Sigmoid colon (tissue), 7 donors: ENCODE measurements around the gene CRYBB3. TPM values are rescaled to one million over a fixed set of nuclear protein-coding genes. Genes with fewer than 3 reads are reported as not detected.

Experiments used
- DNase-seq: peaks from one replicate; pipeline ENCODE4 v3.0.0-alpha.2; 2019
- H3K27ac ChIP-seq, 4 donors: fragments of 200-600 bp; sonication (generic); one replicate each; pipeline ENCODE4 v1.5.1; 2016 to 2019; ENCODE audit warnings: mild to moderate bottlenecking in 1 of 4
- H3K27me3 ChIP-seq, 3 donors: fragments of 200-600 bp; sonication (generic); one replicate each; pipeline ENCODE4 v1.5.1; 2019; ENCODE audit warnings: mild to moderate bottlenecking in 1 of 3
- H3K36me3 ChIP-seq, 4 donors: fragments of 200-600 bp; sonication (generic); one replicate each; pipeline ENCODE4 v1.5.1; 2016 to 2019
- H3K4me1 ChIP-seq, 4 donors: fragments of 200-600 bp; sonication (generic); one replicate each; pipeline ENCODE4 v1.5.1; 2017 to 2019
- H3K4me3 ChIP-seq, 4 donors: fragments of 200-600 bp; sonication (generic); one replicate each; pipeline ENCODE4 v1.5.1; 2017 to 2019; ENCODE audit warnings: mild to moderate bottlenecking in 2 of 4, moderate library complexity in 1 of 4
- H3K9me3 ChIP-seq, 4 donors: fragments of 200-600 bp in 3 of 4; sonication (generic) in 3 of 4; one replicate each; pipeline versions ENCODE4 v1.5.1 to v1.6.1; 2013 to 2019
- EP300 ChIP-seq, 4 donors: sonication (generic); formaldehyde crosslinking; IDR thresholded peaks; one replicate each; pipeline ENCODE4 v1.6.1; 2017; ENCODE audit warnings: antibody characterized with exemption in 4 of 4
- POLR2A ChIP-seq, 2 donors: fragments of 450-650 bp; IDR thresholded peaks; one replicate each; pipeline ENCODE4 v1.6.1; 2016; ENCODE audit warnings: antibody characterized with exemption in 2 of 2, mild to moderate bottlenecking in 2 of 2, moderate library complexity in 2 of 2
- POLR2AphosphoS5 ChIP-seq, 4 donors: sonication (generic); formaldehyde crosslinking; IDR thresholded peaks; one replicate each; pipeline ENCODE4 v1.6.1; 2017; ENCODE audit warnings: antibody characterized with exemption in 4 of 4
- WGBS, 2 donors: extraction: QIAGEN DNeasy Blood & Tissue Kit; methylation state at CpG; one replicate each; pipeline ENCODE4 v1.1.7; 2013; 5-methylcytosine and 5-hydroxymethylcytosine counted together
- intact Hi-C: fragments of 100-400 bp; cut with DNase I; formaldehyde crosslinking; loops from one replicate; pipeline ENCODE4 v1.15.1; 2023
- polyA plus RNA-seq, 3 donors: library from polyadenylated mRNA; stranded (reverse); fragments of 200-250 nt; gene quantifications; one replicate each; pipeline ENCODE4 v1.2.3, GENCODE V29; 2013
- total RNA-seq, 4 donors: library from RNA; depleted of rRNA; stranded (reverse); fragments of >200 nt; gene quantifications; one replicate each; pipeline ENCODE4 v1.1.0, GENCODE V29; 2016
- TF ChIP-seq, protein P1 (sequence below), 4 experiments: fragments of 450-650 bp in 3 of 4; fragments of 200-600 bp in 1 of 4; IDR thresholded peaks; one replicate each; pipeline ENCODE4 v1.5.1; 2016 to 2019; ENCODE audit warnings: antibody characterized with exemption in 4 of 4, mild to moderate bottlenecking in 3 of 4, moderate library complexity in 2 of 4
- donor health status: healthy with polysubstance abuse.
- donor health status: Bipolar disorder and iron deficiency.
- donor health status: healthy.

The CRYBB3 gene
- total and polyA plus RNA-seq, 7 donors: 0.67 to 1.4 TPM; not detected in 5

- Histone ChIP-seq H3K27me3 (no peaks in the 10 kb centered on the region), H3K4me1 (no peaks in the 10 kb centered on the region), H3K36me3 (no peaks in the 10 kb centered on the region), H3K9me3 (peaks cover 0 to 3% (median 1%) of the 10 kb centered on the region in 4 donors), H3K4me3 (no peak overlapping the region), H3K27ac (no peak overlapping the region)
- WGBS, 2 donors: 76 to 88% methylated on average over 17 of the region's 17 CpGs
- no peak for DNase-seq
- TF ChIP-seq, protein P1, sequence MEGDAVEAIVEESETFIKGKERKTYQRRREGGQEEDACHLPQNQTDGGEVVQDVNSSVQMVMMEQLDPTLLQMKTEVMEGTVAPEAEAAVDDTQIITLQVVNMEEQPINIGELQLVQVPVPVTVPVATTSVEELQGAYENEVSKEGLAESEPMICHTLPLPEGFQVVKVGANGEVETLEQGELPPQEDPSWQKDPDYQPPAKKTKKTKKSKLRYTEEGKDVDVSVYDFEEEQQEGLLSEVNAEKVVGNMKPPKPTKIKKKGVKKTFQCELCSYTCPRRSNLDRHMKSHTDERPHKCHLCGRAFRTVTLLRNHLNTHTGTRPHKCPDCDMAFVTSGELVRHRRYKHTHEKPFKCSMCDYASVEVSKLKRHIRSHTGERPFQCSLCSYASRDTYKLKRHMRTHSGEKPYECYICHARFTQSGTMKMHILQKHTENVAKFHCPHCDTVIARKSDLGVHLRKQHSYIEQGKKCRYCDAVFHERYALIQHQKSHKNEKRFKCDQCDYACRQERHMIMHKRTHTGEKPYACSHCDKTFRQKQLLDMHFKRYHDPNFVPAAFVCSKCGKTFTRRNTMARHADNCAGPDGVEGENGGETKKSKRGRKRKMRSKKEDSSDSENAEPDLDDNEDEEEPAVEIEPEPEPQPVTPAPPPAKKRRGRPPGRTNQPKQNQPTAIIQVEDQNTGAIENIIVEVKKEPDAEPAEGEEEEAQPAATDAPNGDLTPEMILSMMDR (IDR thresholded peaks at IDR 0.05): no peak
- intact Hi-C loops: loop anchor here (10.0 kb wide), 1 partner anchor 566 kb away; no protein-coding TSS in a partner anchor
These were observed 9.3 kb downstream of the CRYBB3 start for GRCh38 chr22:25208743-25209505.

- Histone ChIP-seq H3K27me3 (no peaks in the 10 kb centered on the region), H3K36me3 (no peaks in the 10 kb centered on the region), H3K27ac (no peak overlapping the region), H3K4me3 (no peak overlapping the region), H3K9me3 (peaks cover 0 to 3% (median 1%) of the 10 kb centered on the region in 4 donors), H3K4me1 (no peaks in the 10 kb centered on the region)
- no peak for DNase-seq
- TF ChIP-seq, protein P1 (IDR thresholded peaks at IDR 0.05): no peak
- TF ChIP-seq POLR2A (IDR thresholded peaks at IDR 0.05): no peak
- no peak for TF ChIP-seq POLR2AphosphoS5 (IDR thresholded peaks at IDR 0.05)
- TF ChIP-seq EP300 (IDR thresholded peaks at IDR 0.05): no peak
- intact Hi-C loops: no loop called here
- WGBS, 2 donors: 86 to 88% methylated on average over 3 of the region's 3 CpGs
These were observed 11.1 kb downstream of the CRYBB3 start for GRCh38 chr22:25210793-25211192.

- intact Hi-C loops: no loop called here
- TF ChIP-seq, protein P1 (IDR thresholded peaks at IDR 0.05): no peak
- no peak for TF ChIP-seq POLR2A (IDR thresholded peaks at IDR 0.05)
- no peak for TF ChIP-seq POLR2AphosphoS5 (IDR thresholded peaks at IDR 0.05)
- TF ChIP-seq EP300 (IDR thresholded peaks at IDR 0.05): no peak
- Histone ChIP-seq H3K27me3 (no peaks in the 10 kb centered on the region), H3K4me1 (no peaks in the 10 kb centered on the region), H3K36me3 (no peaks in the 10 kb centered on the region), H3K4me3 (no peak overlapping the region), H3K27ac (no peak overlapping the region), H3K9me3 (peaks cover 0 to 3% (median 1%) of the 10 kb centered on the region in 4 donors)
- no peak for DNase-seq
- WGBS, 2 donors: 45 to 59% methylated on average over 3 of the region's 3 CpGs
These were observed 12.7 kb downstream of the CRYBB3 start for GRCh38 chr22:25212337-25212736.

DNA sequence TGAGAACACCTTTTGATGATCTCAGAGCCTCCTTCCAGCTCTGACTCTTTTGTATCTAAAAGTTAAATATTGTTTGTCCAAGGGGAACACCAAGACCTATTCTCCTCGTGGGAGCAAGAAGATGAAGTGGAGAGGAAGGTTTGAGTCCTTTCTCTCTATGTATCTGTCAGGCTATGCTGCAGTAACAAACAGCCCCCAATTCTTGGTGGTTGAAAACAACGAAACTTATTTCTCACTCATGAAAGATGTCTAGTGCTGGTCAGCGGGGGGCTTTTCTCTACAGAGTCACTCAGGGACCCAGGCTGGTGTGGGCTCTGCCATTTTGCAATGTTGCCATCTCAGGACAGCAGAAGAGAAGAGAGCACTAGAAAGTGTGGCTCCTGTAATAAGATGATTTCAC lies 13.6 kb downstream of the CRYBB3 start:
- DNase-seq: no peak
- Histone ChIP-seq H3K36me3 (no peaks in the 10 kb centered on the region), H3K4me3 (no peak overlapping the region)

More for the DNA sequence above, 13.6 kb downstream of the CRYBB3 start:
- intact Hi-C loops: no loop called here
- 68 to 75% methylated on average over 3 of the region's 3 CpGs for whole genome bisulfite sequencing, 2 donors
- Histone ChIP-seq H3K27me3 (no peaks in the 10 kb centered on the region), H3K9me3 (peaks cover 0 to 3% (median 1%) of the 10 kb centered on the region in 4 donors), H3K27ac (no peak overlapping the region), H3K4me1 (no peaks in the 10 kb centered on the region)
- no peak for TF ChIP-seq POLR2A (IDR thresholded peaks at IDR 0.05)
- TF ChIP-seq, protein P1 (IDR thresholded peaks at IDR 0.05): no peak
- no peak for TF ChIP-seq EP300 (IDR thresholded peaks at IDR 0.05)
- no peak for TF ChIP-seq POLR2AphosphoS5 (IDR thresholded peaks at IDR 0.05)
